HG02870 (cell line): ENCODE measurements around the gene PNN.
A peak's percentile ranks its signal among the peaks of the same experiment; 100 is the strongest.
"Not testable (repeated sequence)": the region's sequence is repeated elsewhere in the genome, so short reads cannot be mapped to it uniquely, and the experiment has no call there.

Experiments
- ATAC-seq: cut with Tn5 transposase; IDR thresholded peaks from one replicate; pipeline ENCODE4 v1.9.1; 2021; ENCODE audit warnings: mild to moderate bottlenecking, moderate library complexity; ENCODE audit not compliant: unreplicated experiment

Gene PNN

GRCh38 chr14:39174560-39175444 is at the start of gene PNN:
TSS of gene PNN (plus strand) at chr14:39175254. CDS start at chr14:39175280, 26 bp downstream.
- ATAC-seq, result peak; percentile 91

- not testable (repeated sequence) for ATAC-seq
Measured at GRCh38 chr14:39137835-39138234, 37.2 kb upstream of the PNN start.

GRCh38 chr14:39138440-39138839 is 36.6 kb upstream of the PNN start:
- no peak for ATAC-seq

- ATAC-seq, result no peak
Measured at GRCh38 chr14:39140170-39140569, 34.9 kb upstream of the PNN start.

GRCh38 chr14:39141623-39142022 is 33.4 kb upstream of the PNN start:
- not testable (repeated sequence) for ATAC-seq

- not testable (repeated sequence) for ATAC-seq
Measured at GRCh38 chr14:39143226-39143625, 31.8 kb upstream of the PNN start.

- no peak for ATAC-seq
Measured at GRCh38 chr14:39145266-39145966, 29.6 kb upstream of the PNN start.

GRCh38 chr14:39154594-39155189 is 20.4 kb upstream of the PNN start:
- ATAC-seq, result no peak

GRCh38 chr14:39157491-39157890 is 17.6 kb upstream of the PNN start:
- no peak for ATAC-seq

GRCh38 chr14:39158222-39158858 is 16.7 kb upstream of the PNN start:
- no peak for ATAC-seq

GRCh38 chr14:39160494-39160893 is 14.6 kb upstream of the PNN start:
- no peak for ATAC-seq

- ATAC-seq, result not testable (repeated sequence)
Measured at GRCh38 chr14:39167797-39168320, 7.2 kb upstream of the PNN start.

GRCh38 chr14:39168591-39168990 is 6.5 kb upstream of the PNN start:
- no peak for ATAC-seq

GRCh38 chr14:39169541-39169900 is 5.5 kb upstream of the PNN start:
- ATAC-seq, result no peak

GRCh38 chr14:39173198-39173597 is 1.9 kb upstream of the PNN start:
- no peak for ATAC-seq

- peak; percentile 3 for ATAC-seq
Measured at GRCh38 chr14:39175445-39176262, 600 bp downstream of the PNN start.

GRCh38 chr14:39176263-39177167 is 1.5 kb downstream of the PNN start:
- no peak for ATAC-seq

- ATAC-seq, result no peak
Measured at GRCh38 chr14:39177168-39177545, 2.1 kb downstream of the PNN start.

- ATAC-seq, result no peak
Measured at GRCh38 chr14:39179042-39179441, 4.0 kb downstream of the PNN start.
